ENCODE data around the gene GCG.

GCG gene

DNA sequence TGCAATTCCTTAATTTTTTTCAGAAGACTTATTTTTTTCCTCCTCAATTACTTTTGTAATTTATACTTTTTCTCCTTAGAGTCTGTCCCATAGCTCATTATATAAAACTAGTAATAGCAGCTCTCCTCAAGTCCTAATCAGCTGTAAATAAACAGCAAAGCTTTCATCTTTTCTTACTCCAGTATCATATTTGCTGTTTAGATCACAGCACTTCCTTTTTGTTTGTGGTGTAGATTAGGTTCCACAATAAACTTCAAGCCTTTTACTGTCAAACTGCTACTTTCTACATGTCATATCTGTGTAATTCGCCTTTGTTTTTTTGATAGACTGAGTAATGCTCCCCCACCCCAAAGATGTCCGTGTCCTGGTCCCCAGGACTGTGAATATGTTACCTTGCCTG, 25.5 kb downstream of the GCG start:
- no peak for TF ChIP-seq ZFX (IDR thresholded peaks at IDR 0.05; ENCODE audit: borderline replicate concordance)
- TF ChIP-seq, protein P1, sequence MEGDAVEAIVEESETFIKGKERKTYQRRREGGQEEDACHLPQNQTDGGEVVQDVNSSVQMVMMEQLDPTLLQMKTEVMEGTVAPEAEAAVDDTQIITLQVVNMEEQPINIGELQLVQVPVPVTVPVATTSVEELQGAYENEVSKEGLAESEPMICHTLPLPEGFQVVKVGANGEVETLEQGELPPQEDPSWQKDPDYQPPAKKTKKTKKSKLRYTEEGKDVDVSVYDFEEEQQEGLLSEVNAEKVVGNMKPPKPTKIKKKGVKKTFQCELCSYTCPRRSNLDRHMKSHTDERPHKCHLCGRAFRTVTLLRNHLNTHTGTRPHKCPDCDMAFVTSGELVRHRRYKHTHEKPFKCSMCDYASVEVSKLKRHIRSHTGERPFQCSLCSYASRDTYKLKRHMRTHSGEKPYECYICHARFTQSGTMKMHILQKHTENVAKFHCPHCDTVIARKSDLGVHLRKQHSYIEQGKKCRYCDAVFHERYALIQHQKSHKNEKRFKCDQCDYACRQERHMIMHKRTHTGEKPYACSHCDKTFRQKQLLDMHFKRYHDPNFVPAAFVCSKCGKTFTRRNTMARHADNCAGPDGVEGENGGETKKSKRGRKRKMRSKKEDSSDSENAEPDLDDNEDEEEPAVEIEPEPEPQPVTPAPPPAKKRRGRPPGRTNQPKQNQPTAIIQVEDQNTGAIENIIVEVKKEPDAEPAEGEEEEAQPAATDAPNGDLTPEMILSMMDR (IDR thresholded peaks at IDR 0.05): no peak
- H3K27ac ChIP-seq: no peak overlapping the region

DNA sequence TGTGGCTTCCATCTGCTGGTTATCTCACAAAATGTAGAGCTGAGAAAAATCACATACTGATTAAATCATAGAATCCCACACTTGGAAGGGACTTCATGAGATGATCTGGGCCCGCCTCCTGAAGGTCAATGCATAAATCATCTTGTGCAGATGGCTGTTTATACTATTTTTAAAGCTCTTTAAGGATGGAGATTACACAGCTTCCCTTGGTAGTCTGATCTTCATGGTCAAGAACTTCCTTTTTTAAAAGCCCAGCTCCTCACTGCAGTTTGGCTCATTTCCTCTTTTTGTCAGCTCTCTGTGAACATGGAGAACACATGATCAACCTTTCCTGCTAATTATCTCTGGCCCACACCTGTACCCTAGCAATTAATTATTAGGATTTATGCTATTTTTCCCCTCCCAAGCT, 25.9 kb downstream of the GCG start:
- H3K27ac ChIP-seq: no peak overlapping the region
- TF ChIP-seq ZFX (IDR thresholded peaks at IDR 0.05; ENCODE audit: borderline replicate concordance): no peak
- TF ChIP-seq, protein P1 (IDR thresholded peaks at IDR 0.05): no peak

DNA sequence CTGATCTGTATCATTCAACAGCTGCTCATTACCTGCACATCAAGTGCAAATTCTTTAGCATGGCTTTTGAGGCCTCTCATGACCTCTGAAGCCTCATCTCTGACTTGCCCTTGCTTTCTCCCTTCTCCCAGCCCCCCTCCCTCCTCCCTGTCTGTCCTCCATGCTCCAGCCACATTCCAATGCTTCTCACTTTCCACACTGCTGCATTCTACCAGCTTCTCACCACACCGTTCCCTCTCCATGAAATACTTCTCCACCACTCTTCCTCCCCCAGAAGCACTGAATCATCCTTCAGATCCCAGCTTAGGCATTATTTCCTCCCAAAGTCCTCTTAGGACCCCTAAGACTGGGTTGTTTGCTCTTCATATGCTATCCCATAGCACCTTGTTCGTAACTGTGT, 26.9 kb downstream of the GCG start:
- no peak for TF ChIP-seq ZFX (IDR thresholded peaks at IDR 0.05; ENCODE audit: borderline replicate concordance)
- TF ChIP-seq, protein P1 (IDR thresholded peaks at IDR 0.05): no peak
- no peak overlapping the region for H3K27ac ChIP-seq

DNA sequence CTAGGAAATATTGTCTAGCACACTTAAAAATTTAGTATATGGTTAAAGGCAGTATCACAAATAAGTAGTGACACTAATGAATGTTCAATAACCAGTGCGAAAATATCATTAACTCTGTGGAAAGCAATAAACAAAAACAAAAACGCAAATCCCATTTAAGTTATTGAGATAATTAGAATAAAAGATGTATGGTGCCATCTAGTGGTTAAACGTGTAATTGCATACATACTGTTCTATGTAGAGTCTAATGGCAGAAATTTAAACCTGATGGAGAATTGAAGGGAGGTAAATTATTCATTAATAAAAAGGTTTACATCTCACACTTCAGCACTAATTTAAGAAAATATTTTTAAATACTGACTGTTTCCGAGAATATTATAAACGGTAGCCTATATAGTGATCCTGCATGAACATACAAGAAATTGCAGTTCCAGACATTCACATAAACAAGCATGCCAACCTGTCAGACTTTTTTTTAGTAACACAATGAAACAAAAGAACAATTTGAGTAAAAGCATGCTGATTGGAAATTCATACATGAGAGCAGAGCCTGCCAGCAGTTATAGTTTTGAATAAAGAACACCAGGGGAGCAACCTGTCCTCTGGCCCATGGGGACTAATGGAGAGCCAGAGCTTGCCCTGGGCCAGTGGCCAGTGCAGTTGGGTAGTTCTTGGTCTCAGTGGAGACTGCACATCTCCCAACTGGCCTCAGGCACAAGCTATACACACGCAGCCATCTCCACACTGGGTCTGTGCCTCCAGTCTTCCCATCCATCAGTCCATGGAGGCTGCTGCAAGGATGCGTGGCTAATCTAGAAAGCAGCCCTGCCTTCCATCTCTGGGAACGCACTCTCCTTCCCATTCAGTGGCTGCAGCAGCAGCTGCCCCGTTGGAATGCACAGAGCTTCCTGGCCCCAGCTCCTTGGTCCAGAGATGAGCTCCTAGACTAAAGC, 28.0 kb downstream of the GCG start:
- no peak for TF ChIP-seq ZFX (IDR thresholded peaks at IDR 0.05; ENCODE audit: borderline replicate concordance)
- TF ChIP-seq, protein P1 (IDR thresholded peaks at IDR 0.05): peak; percentile 52
- no peak overlapping the region for H3K27ac ChIP-seq

DNA sequence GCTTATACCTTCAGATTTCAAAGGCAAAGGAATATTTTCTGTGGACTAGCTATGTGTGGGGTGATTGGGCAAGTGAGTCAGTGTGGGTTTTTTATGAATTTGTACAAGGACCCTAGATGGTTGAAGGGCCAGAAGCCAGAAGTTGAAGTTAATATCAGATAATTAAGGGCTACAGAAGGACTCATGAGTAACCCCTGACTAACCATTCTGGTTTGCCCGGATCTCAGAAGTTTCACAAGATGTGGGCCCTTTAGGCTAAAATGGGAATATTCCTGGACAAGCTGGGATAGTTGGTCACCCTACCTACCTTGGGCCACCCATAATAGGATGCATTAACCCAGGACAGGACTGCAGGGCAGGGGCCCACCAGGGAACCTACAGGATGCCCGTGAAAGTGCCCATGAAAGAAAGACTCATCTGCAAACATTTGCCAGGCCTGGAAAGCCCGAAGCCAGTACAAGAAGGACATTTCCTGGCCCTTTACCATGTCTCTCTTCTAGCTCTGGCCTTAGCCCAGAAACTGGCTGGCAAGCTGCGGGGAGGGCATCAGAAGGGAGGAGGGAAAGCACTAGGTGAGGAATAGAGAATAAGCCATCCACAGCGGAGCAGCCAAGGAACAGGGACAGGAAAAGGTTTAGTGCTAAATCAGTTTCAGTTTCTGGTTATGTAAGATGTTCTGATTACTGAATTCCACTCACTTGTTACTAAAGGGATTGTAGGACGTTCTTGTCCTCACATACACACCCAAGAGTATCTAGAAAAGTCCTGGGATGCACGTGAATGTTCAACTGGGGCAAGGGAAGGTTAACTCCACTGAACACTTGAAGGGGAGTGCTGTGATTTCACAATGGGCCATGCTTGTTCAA, 33.6 kb downstream of the GCG start:
- TF ChIP-seq ZFX (IDR thresholded peaks at IDR 0.05; ENCODE audit: borderline replicate concordance): no peak
- TF ChIP-seq, protein P1 (IDR thresholded peaks at IDR 0.05): no peak
- H3K27ac ChIP-seq: no peak overlapping the region; the same call in 1 of the 2 replicates

DNA sequence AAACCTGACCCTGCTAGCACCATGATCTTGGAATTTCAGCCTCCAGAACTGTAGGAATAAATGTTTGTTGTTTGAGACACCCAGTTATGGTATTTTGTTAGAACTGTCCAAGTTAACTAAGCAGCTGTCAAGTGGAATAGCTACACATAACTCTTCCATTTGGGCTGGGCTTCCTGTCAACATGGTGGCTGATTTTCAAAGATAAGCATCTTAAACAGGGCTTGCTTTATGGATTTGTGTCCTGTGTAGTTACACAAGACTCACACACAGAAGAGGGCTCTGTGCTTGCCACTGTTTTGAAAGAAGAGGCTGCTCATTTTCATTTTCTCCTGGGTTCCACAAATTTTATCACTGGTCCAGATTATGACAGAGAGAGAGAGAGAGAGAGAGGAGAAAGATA, 35.7 kb downstream of the GCG start:
- no peak for TF ChIP-seq ZFX (IDR thresholded peaks at IDR 0.05; ENCODE audit: borderline replicate concordance)
- TF ChIP-seq, protein P1 (IDR thresholded peaks at IDR 0.05): no peak
- H3K27ac ChIP-seq: no peak overlapping the region
